LNCAP (cell line): ENCODE results near the gene LAMTOR2.

Source experiments
- CTCF ChIP-seq: fragments of 450-650 bp; IDR thresholded peaks from 2 replicates; pipeline ENCODE4 v1.5.1; 2017; ENCODE audit warnings: mild to moderate bottlenecking

The LAMTOR2 gene

GRCh38 chr1:156065871-156066270 lies 11.3 kb downstream of the LAMTOR2 start:
- no peak for TF ChIP-seq CTCF

- no peak for TF ChIP-seq CTCF
Measured at GRCh38 chr1:156067262-156067661, 12.7 kb downstream of the LAMTOR2 start.

GRCh38 chr1:156069490-156070455 lies 15.2 kb downstream of the LAMTOR2 start:
- no peak for TF ChIP-seq CTCF

- no peak for TF ChIP-seq CTCF
Measured at GRCh38 chr1:156070548-156070947, 16.0 kb downstream of the LAMTOR2 start.

- no peak for TF ChIP-seq CTCF
Measured at GRCh38 chr1:156072251-156072650, 17.7 kb downstream of the LAMTOR2 start.

- TF ChIP-seq CTCF = no peak
Measured at GRCh38 chr1:156073110-156073687, 18.6 kb downstream of the LAMTOR2 start.

GRCh38 chr1:156073740-156074139 lies 19.2 kb downstream of the LAMTOR2 start:
- TF ChIP-seq CTCF = no peak
